GM19099 (cell line): ENCODE measurements around the gene FBXO36.

Source experiments
- POLR2A ChIP-seq: IDR thresholded peaks from 3 replicates; pipeline ENCODE4 v1.6.1; 2011; ENCODE audit warnings: low read depth; ENCODE audit not compliant: insufficient read length; ENCODE audit errors: extremely low read depth

Gene FBXO36

GRCh38 chr2:230053753-230054478 is 131.6 kb downstream of the FBXO36 start:
- no peak for TF ChIP-seq POLR2A

GRCh38 chr2:230060672-230061293 is 138.5 kb downstream of the FBXO36 start:
- no peak for TF ChIP-seq POLR2A
